NCI-H2196 (cell line): ENCODE results near the gene TNIP2.
A peak's percentile ranks its signal among the peaks of the same experiment; 100 is the strongest.
"Not testable (repeated sequence)": the region's sequence is repeated elsewhere in the genome, so short reads cannot be mapped to it uniquely, and the experiment has no call there.

Source experiments
- DNase-seq: peaks from one replicate; lab custom pipeline; 2025; ENCODE audit not compliant: unreplicated experiment; lab: John Stamatoyannopoulos, UW

Gene TNIP2

GRCh38 chr4:2794486-2795299 lies 38.6 kb upstream of the TNIP2 start:
- DNase-seq: peak; percentile 22

GRCh38 chr4:2793586-2794485 lies 37.7 kb upstream of the TNIP2 start:
- DNase-seq: no peak

- peak; percentile 29 for DNase-seq
These were observed 36.8 kb upstream of the TNIP2 start, which contains the start of gene SH3BP2 for GRCh38 chr4:2792711-2793585. Gene SH3BP2, plus strand, starts transcription at chr4:2793085. Its CDS starts 27,533 bp downstream, at chr4:2820618.

- no peak for DNase-seq
These were observed 36.2 kb upstream of the TNIP2 start for GRCh38 chr4:2792396-2792710.

GRCh38 chr4:2791518-2792395 lies 35.6 kb upstream of the TNIP2 start:
- DNase-seq: no peak

- no peak for DNase-seq
These were observed 34.7 kb upstream of the TNIP2 start for GRCh38 chr4:2790583-2791517.

- DNase-seq: no peak
These were observed 33.9 kb upstream of the TNIP2 start for GRCh38 chr4:2789793-2790582.

GRCh38 chr4:2789351-2789750 lies 33.2 kb upstream of the TNIP2 start:
- DNase-seq: no peak

- DNase-seq: no peak
These were observed 32.5 kb upstream of the TNIP2 start for GRCh38 chr4:2788532-2789103.

GRCh38 chr4:2788101-2788500 lies 32.0 kb upstream of the TNIP2 start:
- no peak for DNase-seq

- DNase-seq: no peak
These were observed 31.3 kb upstream of the TNIP2 start for GRCh38 chr4:2787230-2788100.

- no peak for DNase-seq
These were observed 30.7 kb upstream of the TNIP2 start for GRCh38 chr4:2786794-2787229.

- DNase-seq: no peak
These were observed 30.1 kb upstream of the TNIP2 start for GRCh38 chr4:2786152-2786671.

- no peak for DNase-seq
These were observed 29.5 kb upstream of the TNIP2 start for GRCh38 chr4:2785613-2786012.

GRCh38 chr4:2783790-2784189 lies 27.7 kb upstream of the TNIP2 start:
- no peak for DNase-seq

GRCh38 chr4:2781911-2782310 lies 25.8 kb upstream of the TNIP2 start:
- no peak for DNase-seq

- DNase-seq: not testable (repeated sequence)
These were observed 24.5 kb upstream of the TNIP2 start for GRCh38 chr4:2780643-2781042.
